ENCODE results near the gene OR4D2. TPM values are rescaled to one million over a fixed set of nuclear protein-coding genes. Genes with fewer than 3 reads are reported as not detected.

The OR4D2 gene
- polyA plus RNA-seq, 4 donors = not detected

DNA sequence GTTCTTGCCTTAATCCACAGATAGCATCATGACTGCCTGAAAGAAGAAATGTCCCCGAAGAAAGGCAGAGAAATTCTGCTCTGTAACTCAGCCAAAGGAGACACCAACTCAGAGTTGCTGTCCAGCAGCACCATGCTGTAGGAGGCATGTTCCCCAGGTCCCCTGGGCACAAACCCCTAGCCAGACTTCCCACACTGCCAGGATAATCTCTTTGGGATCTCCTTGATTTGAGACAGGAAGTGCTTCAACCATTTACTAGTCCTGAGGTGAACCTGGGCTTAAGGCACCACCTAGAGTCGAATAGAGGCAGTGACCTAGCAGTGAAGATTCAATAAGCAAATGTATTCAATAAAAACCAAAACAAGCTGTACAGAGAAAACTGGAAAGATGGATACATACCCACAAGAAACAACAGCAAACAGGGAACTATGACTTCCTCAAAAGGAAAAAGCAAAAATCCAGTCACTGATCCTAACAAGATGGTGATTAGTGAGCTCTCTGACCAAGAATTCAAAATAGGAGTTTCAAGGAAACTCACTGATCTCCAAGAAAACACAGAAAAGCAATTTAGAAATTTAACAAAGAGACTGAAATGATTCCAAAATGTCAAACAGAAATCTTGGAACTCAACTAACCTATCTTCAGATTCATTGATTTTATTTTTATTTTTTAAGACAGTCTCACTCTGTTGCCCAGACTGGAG lies 5.7 kb downstream of the OR4D2 start:
- DNase-seq (ENCODE audit: low read depth in 4 of 4, low spot score in 3 of 4) = no peak

GRCh38 chr17:58174871-58175270 lies 8.1 kb downstream of the OR4D2 start:
- no peak for DNase-seq (ENCODE audit: low read depth in 4 of 4, low spot score in 3 of 4)

DNA sequence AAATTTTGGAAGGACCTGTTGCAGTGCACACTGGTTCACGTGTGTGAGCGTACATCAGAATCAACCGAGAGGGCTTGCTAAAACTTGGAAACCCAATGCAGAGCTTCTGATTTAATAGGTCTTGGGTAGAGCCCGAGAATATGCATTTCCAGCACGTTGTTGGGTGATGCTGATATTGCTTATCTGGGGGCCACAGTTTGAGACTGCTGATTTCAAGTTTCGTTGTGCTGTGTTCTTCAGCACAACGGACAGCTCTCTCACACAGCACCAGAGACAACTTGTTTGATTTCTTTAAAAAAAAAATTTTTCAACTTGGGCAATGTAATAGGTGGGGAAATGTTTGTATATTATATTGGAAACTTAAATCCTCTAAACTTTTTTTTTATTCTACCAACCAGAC lies 9.4 kb downstream of the OR4D2 start:
- DNase-seq (ENCODE audit: low read depth in 4 of 4, low spot score in 3 of 4) = no peak

DNA sequence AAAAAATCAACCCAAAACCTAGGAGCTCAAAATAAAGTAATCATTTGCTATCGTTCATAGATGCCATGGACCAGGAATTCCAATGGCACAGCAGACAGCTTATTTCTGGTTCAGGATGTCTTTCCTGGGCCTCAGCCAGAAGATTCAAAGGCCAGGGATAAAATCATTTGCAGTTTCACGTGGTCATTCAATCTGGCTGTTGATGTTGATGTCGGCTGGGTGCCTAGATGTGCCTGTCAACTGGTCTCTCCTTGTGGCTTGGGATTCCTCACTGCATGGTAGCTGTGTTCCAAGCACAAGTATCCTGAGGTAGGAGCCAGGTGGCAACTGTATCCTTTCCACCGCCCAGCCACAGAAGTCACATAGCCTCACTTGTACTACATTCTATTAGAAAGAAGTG lies 15.0 kb downstream of the OR4D2 start:
- no peak for DNase-seq (ENCODE audit: low read depth in 4 of 4, low spot score in 3 of 4)

DNA sequence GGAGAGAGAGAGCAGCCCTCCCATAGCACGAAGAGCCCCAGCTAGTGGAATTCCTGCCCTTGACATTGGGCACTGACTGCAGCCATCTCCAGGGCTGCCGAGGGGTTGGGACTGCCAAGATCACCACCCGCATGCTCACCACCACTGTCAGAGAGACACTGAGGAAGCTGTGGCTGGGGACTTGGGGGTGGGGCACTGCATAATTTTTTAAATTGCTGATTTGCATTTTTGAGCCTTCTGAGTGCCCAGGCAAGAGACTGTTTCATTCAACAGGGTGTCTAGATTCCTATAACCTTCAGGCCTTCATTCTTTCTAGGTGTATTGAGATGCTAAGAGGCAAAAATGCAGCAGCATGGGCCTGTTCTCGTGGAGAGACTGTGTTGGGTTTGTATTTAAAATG lies 16.7 kb downstream of the OR4D2 start:
- no peak for DNase-seq (ENCODE audit: low read depth in 4 of 4, low spot score in 3 of 4)

- no peak for DNase-seq (ENCODE audit: low read depth in 4 of 4, low spot score in 3 of 4)
Measured at GRCh38 chr17:58184308-58184985, 17.7 kb downstream of the OR4D2 start.

DNA sequence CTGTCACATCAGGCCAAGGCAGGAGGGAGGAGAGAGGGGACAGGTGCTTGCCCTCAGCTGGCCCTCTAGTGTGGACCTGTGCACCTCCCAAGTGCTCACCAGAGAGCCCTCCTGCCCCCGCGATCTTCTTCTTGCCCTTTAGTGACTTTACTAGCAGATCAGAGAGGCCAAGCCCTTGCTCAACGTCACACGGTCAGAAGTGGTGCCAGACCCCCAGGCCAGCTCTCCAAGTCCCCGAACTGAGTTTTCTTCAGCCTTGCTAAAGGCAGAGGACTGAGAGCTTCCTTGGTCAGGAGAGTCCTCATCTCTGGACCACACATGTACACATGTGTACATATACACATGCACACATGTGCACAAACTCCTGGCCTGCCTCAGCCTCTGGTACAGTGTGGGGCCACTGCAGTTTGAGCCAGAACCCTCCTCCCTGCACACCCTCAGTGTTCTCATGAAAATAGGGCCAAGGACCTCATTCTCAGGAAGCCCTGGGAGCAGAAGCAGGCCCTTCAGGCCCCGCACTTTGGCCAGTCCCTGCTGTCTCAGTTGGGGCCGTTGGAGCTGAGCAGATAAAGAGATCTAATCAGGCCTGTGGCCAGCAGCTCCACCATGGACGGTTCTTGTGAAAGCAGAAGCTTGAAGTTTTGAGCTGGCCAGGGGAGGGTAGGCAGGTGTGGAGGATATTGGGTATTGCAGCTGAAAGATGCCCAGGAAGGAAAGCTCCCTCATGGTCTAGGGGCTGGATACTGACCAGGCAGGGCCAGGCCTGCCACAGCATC lies 18.4 kb downstream of the OR4D2 start:
- DNase-seq (ENCODE audit: low read depth in 4 of 4, low spot score in 3 of 4) = no peak

DNA sequence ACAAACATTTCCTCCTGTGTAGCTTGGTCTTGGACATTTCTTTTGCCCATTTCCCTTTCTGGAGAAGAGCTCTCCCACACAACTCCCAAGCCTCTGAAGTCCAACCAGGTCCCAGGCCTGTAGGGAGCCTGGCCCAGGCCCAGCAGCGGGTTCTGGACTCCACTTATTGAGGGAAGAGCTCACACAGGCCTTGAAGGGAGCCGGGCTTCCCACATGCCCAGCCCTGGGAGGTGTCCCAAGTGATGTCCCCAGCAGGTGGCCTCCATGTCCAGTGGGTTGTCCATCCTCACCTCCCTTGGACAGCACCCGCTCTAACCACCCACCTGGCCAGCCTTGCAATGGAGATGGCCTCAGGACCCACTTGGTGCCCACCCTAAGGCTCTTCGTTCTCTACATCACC lies 19.8 kb downstream of the OR4D2 start:
- no peak for DNase-seq (ENCODE audit: low read depth in 4 of 4, low spot score in 3 of 4)

DNA sequence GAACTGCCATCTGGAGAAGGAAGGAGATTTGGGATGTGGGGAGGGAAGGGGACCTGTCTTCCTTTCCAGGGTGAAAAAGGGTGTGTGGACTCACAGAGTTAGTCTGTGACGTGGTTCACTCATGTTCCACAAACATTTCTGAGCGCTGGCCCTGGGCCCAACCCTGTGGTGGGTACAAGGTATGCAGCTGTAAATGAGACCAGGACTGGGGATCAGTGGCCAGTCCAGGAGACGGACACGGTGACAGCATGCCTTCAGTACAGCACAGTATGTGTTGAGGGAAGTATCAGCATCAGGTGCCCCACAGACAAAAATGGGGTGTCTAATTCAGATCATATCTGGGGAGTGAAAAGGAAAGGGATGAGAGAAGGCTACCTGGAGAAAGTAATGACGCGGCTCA lies 20.3 kb downstream of the OR4D2 start:
- no peak for DNase-seq (ENCODE audit: low read depth in 4 of 4, low spot score in 3 of 4)

- DNase-seq (ENCODE audit: low read depth in 4 of 4, low spot score in 3 of 4) = no peak
Measured at GRCh38 chr17:58187675-58188074, 20.9 kb downstream of the OR4D2 start.

- no peak for DNase-seq (ENCODE audit: low read depth in 4 of 4, low spot score in 3 of 4)
Measured at GRCh38 chr17:58189436-58190146, 22.8 kb downstream of the OR4D2 start.

DNA sequence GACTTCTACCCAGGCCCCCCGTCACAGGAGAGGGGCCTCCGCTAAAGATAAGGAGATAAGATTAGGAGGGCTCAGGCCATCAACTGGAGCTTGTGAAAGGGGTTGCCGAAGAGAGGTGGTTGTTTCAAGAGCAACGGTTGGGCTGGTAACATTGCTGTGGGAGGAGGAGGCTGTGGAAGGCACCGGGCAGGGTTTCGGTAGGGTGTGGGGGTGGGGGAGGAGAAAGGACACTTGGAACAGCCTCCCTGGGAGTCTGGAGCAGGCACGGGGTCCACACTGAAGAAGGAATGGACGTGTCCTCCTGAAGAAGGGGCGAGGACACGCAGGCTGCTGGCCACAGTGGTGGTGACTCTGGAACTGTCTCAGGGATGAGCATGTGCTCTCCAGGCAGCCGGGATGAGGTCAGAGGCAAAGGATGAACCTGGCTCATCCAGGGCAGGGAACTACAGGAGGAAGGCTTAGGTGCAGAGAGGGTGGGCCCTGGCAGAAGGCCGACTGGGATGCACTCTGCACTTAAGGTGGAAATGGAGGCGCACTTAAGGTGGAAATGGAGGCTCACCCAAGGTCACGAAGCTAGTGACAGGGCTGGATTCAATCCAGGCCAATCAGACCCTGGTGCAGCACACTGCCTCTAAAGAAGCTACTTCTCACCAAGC lies 24.6 kb downstream of the OR4D2 start:
- DNase-seq (ENCODE audit: low read depth in 4 of 4, low spot score in 3 of 4) = no peak

DNA sequence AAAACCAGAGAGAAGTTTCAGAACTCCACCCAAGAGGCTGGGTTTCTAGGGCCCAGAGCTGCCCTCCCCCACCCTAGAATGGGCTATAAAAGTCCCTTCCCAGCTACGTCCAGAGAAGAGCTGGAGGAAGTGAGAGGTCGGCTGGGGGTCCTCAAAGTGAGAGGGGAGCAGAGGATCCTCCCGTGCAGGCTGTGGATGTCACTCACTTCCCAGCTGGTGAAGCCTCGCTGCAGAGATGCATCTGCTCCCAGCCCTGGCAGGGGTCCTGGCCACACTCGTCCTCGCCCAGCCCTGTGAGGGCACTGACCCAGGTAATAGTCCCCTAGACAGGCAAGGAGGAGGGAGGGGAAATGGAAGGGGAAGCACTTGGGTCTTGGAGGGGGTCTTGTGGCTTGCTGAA lies 25.8 kb downstream of the OR4D2 start, which contains the start of gene EPX:
EPX (plus strand) TSS at position 115 of the 400 bp plus-strand sequence; CDS start at position 236, 121 bp downstream.
- no peak for DNase-seq (ENCODE audit: low read depth in 4 of 4, low spot score in 3 of 4)

- DNase-seq (ENCODE audit: low read depth in 4 of 4, low spot score in 3 of 4) = no peak
Measured at GRCh38 chr17:58193641-58194255, 27.0 kb downstream of the OR4D2 start.

DNA sequence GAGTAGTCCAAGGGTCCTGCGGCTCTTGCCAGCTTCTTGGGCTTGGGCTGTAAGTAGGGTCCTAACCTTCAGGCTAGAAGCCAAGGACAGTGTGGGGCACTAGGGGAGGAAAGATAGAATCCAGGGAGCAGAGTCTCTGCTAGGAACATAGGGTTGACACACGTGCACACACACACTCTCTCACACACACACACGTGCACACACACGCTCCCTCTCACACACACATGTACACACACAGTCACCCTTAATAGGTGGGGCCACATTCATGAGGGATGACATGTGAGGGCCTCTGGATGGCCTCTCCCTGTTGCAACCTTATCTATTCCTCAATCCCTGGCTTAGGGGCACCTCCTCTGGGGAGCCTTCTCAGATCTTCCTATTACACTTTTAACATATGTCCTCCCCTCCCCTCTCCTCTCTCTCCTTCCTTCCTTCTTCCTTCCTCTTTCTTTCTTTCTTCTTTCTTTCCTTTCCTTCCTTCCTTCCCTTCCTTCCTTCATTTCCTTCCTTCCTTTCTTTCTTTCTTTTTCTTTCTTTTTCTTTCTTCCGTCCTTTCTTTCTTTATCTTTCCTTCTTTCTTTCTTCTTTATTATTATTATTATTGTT lies 28.8 kb downstream of the OR4D2 start:
- no peak for DNase-seq (ENCODE audit: low read depth in 4 of 4, low spot score in 3 of 4)

DNA sequence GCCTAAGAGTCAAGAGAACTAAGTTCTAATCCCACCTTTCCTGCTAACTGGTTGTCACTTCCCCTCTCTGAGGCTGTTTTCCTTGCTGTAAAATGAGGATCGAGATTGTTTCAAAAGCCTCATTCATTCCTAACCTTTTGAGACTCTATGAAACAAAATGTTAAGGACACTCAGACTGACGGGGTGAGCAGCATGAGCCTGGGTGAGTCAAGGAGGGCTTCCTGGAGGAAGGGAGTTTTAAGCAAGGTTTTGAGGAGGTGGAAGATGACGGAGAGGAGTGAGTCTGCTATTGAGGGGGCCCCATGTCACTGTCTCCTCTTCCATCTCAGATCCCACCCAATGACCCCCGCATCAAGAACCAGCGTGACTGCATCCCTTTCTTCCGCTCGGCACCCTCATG lies 29.8 kb downstream of the OR4D2 start:
- DNase-seq (ENCODE audit: low read depth in 4 of 4, low spot score in 3 of 4) = no peak

- peak in 1 of 4 donors; percentile 6 for DNase-seq (ENCODE audit: low read depth in 4 of 4, low spot score in 3 of 4)
Measured at GRCh38 chr17:58200024-58200633, 33.3 kb downstream of the OR4D2 start.

DNA sequence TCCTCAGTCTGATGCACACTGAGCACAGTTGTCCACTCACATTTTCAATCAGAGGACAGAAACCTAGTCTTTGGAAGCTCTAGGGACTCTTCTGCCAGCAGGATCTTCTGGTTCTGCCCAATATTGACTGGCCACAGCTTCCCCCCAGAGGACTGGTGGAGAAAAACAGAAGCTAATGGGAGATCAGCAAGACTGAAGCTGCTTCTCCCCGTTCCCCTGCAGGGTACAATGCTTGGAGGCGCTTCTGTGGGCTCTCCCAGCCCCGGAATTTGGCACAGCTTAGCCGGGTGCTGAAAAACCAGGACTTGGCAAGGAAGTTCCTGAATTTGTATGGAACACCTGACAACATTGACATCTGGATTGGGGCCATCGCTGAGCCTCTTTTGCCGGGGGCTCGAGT lies 36.1 kb downstream of the OR4D2 start:
- DNase-seq (ENCODE audit: low read depth in 4 of 4, low spot score in 3 of 4) = no peak

- DNase-seq (ENCODE audit: low read depth in 4 of 4, low spot score in 3 of 4) = no peak
Measured at GRCh38 chr17:58204796-58205195, 38.0 kb downstream of the OR4D2 start.

Data from left renal pelvis (tissue), 4 donors.